ENCODE data around the gene NLRP10. TPM values are rescaled to one million over a fixed set of nuclear protein-coding genes. Genes with fewer than 3 reads are reported as not detected.
A peak's percentile ranks its signal among the peaks of the same experiment; 100 is the strongest.
"Not testable (repeated sequence)": the region's sequence is repeated elsewhere in the genome, so short reads cannot be mapped to it uniquely, and the experiment has no call there.

The NLRP10 gene
- total and polyA plus RNA-seq, 12 donors = not detected

DNA sequence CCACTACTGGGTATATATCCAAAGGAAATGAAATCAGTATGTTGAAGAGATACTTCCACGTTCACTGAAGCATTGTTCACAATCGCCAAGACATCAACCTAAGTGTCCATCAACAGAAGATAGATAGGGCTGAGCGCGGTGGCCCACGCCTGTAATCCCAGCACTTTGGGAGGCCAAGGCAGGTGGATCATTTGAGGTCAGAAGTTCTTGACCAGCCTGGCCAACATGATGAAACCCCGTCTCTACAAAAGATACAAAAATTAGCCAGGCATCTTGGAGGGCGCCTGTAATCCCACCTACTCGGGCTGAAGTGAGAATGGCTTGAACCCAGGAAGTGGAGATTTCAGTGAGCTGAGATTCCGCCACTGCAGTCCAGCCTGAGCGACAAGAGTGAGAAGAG is 34.5 kb upstream of the NLRP10 start:
- 90 to 91% methylated on average over 10 of the region's 10 CpGs for WGBS, 2 donors
- ATAC-seq (no peak), DNase-seq (no peak)
- peaks cover 0 to 61% (median 47%) of the 10 kb centered on the region in 9 donors for H3K36me3 ChIP-seq
- intact Hi-C loops (cut with DNase I) = loop anchor here in 1 of 10 donors (10.0 kb wide), 1 partner anchor 565 kb away; no protein-coding TSS in a partner anchor
- TF ChIP-seq CTCF (IDR thresholded peaks at IDR 0.05) = no peak
- H3K4me3 ChIP-seq = no peak overlapping the region
- no peaks in the 10 kb centered on the region for H3K27me3 ChIP-seq
- no peaks in the 10 kb centered on the region for H3K9me3 ChIP-seq
- H3K27ac ChIP-seq = no peak overlapping the region
- H3K4me1 ChIP-seq = peaks cover 0 to 8% (median 2%) of the 10 kb centered on the region in 9 donors

DNA sequence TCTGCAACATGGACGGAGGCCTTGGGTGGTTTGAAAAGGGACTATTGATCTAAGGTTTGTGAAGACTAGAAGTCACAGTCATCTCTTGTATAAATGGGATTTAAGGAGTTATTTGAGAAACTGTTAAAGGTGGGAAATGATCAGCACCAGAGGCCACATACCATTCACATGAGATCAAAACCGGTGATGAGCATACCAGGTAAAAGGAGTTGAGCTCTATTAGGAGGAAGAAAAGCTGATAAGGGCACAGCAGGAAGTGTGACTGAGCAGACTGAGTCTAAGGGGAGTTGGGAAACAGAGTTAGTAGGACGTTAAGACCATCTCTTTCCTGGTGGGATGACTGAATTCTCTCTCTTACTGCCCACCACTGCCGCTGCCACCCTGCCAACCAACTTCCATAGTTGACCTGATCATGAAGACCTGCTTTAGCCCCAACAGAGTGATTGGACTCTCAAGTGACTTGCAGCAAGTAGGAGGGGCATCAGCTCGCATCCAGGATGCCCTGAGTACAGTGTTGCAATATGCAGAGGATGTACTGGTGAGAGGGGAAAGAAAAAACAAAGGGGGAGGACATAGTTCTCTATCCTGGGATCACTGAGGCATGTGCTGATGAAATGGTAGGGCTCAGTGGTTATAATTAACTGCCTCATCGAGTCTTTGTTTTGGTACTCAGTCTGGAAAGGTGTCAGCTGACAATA is 29.5 kb upstream of the NLRP10 start:
- intact Hi-C loops (cut with DNase I) = no loop called here
- Histone ChIP-seq H3K4me1 (peaks cover 0 to 21% (median 8%) of the 10 kb centered on the region in 9 donors), H3K4me3 (no peak overlapping the region), H3K36me3 (peaks cover 4 to 94% (median 75%) of the 10 kb centered on the region in 9 donors), H3K9me3 (no peaks in the 10 kb centered on the region), H3K27me3 (no peaks in the 10 kb centered on the region), H3K27ac (no peak overlapping the region)
- no peak for DNase-seq
- no peak for TF ChIP-seq CTCF (IDR thresholded peaks at IDR 0.05)
- 67% methylated on average over 6 of the region's 6 CpGs for WGBS, 2 donors
- ATAC-seq = peak in 1 of 8 donors; percentile 25

- WGBS, 2 donors = 1 to 2% methylated on average over 9 of the region's 13 CpGs
- not testable (repeated sequence) for DNase-seq, H3K27me3 ChIP-seq, H3K9me3 ChIP-seq
- peaks cover 0 to 34% (median 11%) of the 10 kb centered on the region in 9 donors for H3K36me3 ChIP-seq
- H3K27ac ChIP-seq = peak overlapping the region in 9 of 10 donors; percentile 66 to 86 (median 74)
- ATAC-seq = peak in 3 of 8 donors; percentile 6 to 57 (median 22)
- peaks cover 7 to 41% (median 26%) of the 10 kb centered on the region in 9 donors for H3K4me1 ChIP-seq
- peak overlapping the region; percentile 56 to 98 (median 78) for H3K4me3 ChIP-seq
- intact Hi-C loops (cut with DNase I) = loop anchor here in 8 of 10 donors (2.0 to 10.0 kb wide), 6 partner anchors 93 to 893 kb away; no protein-coding TSS in a partner anchor
Observed at GRCh38 chr11:7987560-7987883, 22.3 kb upstream of the NLRP10 start.

DNA sequence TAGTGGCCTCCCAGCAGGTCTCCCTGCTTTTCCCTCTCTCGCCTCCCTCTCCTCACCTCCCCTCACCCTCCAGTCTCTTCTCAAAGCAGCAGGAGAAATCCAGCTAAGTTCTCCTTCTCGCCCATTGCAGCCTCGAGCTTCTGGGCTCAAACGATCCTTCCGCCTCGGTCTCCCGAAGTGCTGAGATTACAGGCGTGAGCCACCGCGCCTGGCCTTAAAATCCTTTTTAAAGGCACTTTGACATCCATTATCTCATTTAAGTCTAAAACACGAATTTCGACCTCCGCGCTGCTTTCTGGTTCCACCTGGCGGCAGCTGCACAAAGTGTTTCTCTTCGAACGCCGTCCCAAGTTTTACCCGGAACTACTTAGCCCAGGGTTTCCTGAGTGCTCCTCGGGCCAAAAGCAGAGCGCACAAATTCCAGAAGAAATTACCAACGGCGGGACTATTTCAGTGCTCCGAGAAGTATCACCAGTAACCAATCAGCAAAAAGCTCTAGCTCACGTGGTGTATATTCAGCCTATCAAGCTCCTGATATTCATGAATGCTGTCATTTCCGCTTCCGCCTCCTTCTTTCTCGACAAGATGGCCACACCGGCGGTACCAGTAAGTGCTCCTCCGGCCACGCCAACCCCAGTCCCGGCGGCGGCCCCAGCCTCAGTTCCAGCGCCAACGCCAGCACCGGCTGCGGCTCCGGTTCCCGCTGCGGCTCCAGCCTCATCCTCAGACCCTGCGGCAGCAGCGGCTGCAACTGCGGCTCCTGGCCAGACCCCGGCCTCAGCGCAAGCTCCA is 21.7 kb upstream of the NLRP10 start, which contains the start of gene EIF3F:
Gene EIF3F, plus strand, starts transcription at position 570 of the 792 bp plus-strand sequence. Its CDS starts 16 bp downstream, at position 586.
- 0 to 1% methylated on average over 47 of the region's 47 CpGs for WGBS, 2 donors
- no peaks in the 10 kb centered on the region for H3K27me3 ChIP-seq
- intact Hi-C loops (cut with DNase I) = loop anchor here in 8 of 10 donors (2.0 to 10.0 kb wide), 6 partner anchors 92 to 892 kb away; no protein-coding TSS in a partner anchor
- peak within 1 kb of the TSS; percentile 56 to 98 (median 78) for H3K4me3 ChIP-seq
- H3K9me3 ChIP-seq = no peaks in the 10 kb centered on the region
- peak within 1 kb of the TSS in 9 of 10 donors; percentile 66 to 86 (median 75) for H3K27ac ChIP-seq
- ATAC-seq = peak; percentile 98 to 100 (median 100)
- peak; percentile 74 to 97 (median 86) for TF ChIP-seq CTCF (IDR thresholded peaks at IDR 0.05)
- DNase-seq = peak; percentile 78 to 99
- peaks cover 7 to 41% (median 26%) of the 10 kb centered on the region in 9 donors for H3K4me1 ChIP-seq
- peaks cover 0 to 28% (median 5%) of the 10 kb centered on the region in 9 donors for H3K36me3 ChIP-seq
